ENCODE measurements around the gene MSMB.
"Not testable (repeated sequence)": the region's sequence is repeated elsewhere in the genome, so short reads cannot be mapped to it uniquely, and the experiment has no call there.

MSMB gene, protein sequence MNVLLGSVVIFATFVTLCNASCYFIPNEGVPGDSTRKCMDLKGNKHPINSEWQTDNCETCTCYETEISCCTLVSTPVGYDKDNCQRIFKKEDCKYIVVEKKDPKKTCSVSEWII

DNA sequence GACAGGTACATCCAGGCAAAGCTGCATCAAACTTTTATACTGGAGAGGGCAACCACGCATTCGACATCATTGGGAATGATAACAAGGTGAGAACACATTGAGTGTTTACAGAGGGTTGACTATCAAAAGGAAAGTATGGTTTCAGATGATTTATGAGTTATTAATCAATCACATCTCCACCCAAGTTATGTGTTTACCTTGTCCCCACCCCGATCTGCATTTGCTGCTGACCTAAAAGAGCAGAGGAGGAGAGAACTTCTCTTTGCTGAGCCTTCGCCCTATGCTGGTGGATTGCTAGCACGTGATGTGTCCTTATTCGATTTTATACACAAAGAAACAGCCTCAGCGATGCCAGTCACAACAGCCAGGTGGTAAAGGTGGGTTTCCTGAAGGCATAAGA lies at the start of gene MSMB:
Gene MSMB, minus strand, starts transcription at position 9 of the 400 bp plus-strand sequence. CDS start 32 bp downstream, outside the sequence.
- TF ChIP-seq, protein P1, sequence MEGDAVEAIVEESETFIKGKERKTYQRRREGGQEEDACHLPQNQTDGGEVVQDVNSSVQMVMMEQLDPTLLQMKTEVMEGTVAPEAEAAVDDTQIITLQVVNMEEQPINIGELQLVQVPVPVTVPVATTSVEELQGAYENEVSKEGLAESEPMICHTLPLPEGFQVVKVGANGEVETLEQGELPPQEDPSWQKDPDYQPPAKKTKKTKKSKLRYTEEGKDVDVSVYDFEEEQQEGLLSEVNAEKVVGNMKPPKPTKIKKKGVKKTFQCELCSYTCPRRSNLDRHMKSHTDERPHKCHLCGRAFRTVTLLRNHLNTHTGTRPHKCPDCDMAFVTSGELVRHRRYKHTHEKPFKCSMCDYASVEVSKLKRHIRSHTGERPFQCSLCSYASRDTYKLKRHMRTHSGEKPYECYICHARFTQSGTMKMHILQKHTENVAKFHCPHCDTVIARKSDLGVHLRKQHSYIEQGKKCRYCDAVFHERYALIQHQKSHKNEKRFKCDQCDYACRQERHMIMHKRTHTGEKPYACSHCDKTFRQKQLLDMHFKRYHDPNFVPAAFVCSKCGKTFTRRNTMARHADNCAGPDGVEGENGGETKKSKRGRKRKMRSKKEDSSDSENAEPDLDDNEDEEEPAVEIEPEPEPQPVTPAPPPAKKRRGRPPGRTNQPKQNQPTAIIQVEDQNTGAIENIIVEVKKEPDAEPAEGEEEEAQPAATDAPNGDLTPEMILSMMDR (IDR thresholded peaks at IDR 0.05; ENCODE audit: low read depth, low read length): no peak
- no peak for DNase-seq (ENCODE audit: low read depth, low spot score)
- in situ Hi-C loops (cut with HindIII; ENCODE audit: low sequenced_read_pairs): no loop called here
- H3K4me3 ChIP-seq (ENCODE audit: low read depth, low read length): no peak within 1 kb of the TSS

DNA sequence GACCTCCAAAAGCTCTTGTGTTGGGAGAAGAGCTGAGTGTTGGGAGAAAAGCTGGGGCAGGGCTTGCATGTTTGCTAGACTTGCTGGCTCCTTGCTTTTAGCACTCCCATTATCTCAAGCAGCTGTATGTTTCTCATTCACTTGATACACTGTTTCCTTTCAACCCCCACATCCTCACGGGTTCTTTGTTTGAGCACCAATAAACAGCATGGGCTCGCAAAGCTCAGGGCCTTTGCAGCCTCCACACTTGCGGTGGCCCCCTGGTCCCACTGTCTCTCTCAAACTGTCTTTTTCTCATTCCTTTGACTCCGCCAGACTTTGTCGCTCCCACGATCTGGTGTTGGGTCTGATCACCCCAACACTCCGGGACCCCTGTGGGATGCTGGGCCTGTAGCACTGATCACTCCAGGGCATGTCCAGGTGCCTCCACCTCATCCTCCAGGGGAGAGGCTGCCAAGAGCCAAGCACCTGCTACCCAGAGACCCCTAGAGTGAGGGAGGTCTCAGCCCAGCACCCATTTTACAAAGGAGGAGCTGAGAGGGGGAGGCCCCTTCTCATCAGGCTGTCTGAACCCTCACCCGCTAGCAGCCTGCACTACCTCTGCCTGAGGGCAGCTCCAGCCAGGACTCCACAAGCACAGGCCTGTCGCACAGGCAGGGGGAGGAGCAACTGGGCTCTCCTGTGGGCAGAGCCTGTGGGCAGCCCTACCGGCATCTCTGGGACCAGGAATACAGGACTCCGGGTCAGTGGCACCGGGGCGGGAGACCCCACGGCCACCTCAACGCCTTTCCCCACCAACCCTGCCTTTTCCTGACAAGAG lies 49.1 kb upstream of the MSMB start:
- H3K4me3 ChIP-seq (ENCODE audit: low read depth, low read length): no peak overlapping the region
- no peak for DNase-seq (ENCODE audit: low read depth, low spot score)
- TF ChIP-seq, protein P1 (IDR thresholded peaks at IDR 0.05; ENCODE audit: low read depth, low read length): no peak
- in situ Hi-C loops (cut with HindIII; ENCODE audit: low sequenced_read_pairs): no loop called here

DNA sequence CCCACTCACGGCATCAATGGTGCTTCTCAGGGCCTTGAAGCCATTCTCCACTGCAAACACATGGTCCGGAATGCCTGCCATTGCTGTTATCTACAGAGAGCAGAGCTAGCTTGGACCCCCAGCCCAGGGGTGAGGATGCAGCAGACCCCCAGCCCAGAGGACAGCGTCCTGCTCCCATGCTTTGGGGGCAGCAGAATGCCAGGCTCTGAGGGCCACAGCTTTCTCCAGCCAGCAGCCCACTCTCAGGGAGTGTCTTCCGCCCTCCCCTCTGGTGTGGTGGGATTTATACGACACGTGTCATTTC lies 48.1 kb upstream of the MSMB start:
- H3K4me3 ChIP-seq (ENCODE audit: low read depth, low read length): no peak overlapping the region
- DNase-seq (ENCODE audit: low read depth, low spot score): no peak
- TF ChIP-seq, protein P1 (IDR thresholded peaks at IDR 0.05; ENCODE audit: low read depth, low read length): no peak
- in situ Hi-C loops (cut with HindIII; ENCODE audit: low sequenced_read_pairs): no loop called here

DNA sequence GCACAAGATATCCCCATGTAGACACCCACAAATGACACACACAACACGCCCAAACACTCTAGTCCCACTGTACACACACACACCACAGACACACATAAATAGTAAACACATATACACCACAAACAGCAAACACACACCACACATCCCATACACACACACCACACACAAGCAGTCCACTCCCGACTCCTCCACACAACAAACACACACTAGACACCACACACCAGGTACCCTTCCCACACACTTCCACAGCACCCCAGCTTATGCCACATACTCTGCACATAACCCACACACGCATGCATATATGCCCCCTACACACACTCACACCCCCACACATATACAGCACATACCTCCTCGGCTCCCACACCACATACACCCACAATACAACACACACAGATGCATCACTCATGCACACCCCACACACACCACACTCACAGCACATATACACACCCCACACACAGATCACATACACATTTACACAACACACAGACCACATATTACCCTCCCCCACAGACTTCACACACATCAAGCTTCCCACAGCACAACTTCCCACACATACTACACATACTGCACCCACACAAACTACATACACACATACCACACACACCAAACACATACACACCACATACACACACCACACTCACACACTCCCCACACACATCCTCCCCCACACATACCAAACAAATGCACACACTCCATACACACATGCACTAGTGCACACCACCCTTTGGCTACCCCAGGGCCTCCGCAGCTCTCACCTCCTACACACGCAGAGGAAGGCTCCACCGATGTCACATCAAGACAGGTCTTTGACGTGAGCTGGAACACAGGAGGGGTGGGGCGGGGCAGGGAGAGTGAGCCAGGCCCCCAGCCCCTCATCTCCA lies 47.5 kb upstream of the MSMB start:
- H3K4me3 ChIP-seq (ENCODE audit: low read depth, low read length); DNase-seq (ENCODE audit: low read depth, low spot score); in situ Hi-C loops (cut with HindIII; ENCODE audit: low sequenced_read_pairs): not testable (repeated sequence)

DNA sequence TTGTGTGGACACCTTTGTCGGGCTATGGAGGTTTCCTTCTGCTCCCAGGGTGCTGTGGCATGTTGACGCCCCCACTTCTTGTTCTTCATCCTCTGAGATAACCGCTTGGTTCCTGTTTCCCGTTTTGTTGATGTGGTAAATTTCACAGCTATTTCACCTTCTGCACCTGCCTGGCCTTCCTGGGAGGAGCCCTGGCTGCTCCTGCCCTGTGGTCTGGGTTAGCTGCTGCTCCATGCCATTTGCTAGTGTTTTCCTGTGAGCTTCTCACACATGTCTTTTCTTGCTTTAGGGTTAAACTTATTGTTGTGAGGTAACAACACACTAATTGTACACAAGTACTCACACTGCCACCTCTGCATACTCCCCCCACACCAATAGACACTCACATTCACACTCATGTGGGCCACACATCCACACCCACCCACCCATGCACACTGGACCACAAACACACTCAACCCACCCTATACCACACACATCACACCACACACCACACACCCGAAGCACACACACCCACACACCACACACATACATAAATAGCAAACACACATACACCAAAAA lies 46.5 kb upstream of the MSMB start:
- no peak for DNase-seq (ENCODE audit: low read depth, low spot score)
- no peak overlapping the region for H3K4me3 ChIP-seq (ENCODE audit: low read depth, low read length)
- in situ Hi-C loops (cut with HindIII; ENCODE audit: low sequenced_read_pairs): no loop called here
- TF ChIP-seq, protein P1 (IDR thresholded peaks at IDR 0.05; ENCODE audit: low read depth, low read length): no peak

DNA sequence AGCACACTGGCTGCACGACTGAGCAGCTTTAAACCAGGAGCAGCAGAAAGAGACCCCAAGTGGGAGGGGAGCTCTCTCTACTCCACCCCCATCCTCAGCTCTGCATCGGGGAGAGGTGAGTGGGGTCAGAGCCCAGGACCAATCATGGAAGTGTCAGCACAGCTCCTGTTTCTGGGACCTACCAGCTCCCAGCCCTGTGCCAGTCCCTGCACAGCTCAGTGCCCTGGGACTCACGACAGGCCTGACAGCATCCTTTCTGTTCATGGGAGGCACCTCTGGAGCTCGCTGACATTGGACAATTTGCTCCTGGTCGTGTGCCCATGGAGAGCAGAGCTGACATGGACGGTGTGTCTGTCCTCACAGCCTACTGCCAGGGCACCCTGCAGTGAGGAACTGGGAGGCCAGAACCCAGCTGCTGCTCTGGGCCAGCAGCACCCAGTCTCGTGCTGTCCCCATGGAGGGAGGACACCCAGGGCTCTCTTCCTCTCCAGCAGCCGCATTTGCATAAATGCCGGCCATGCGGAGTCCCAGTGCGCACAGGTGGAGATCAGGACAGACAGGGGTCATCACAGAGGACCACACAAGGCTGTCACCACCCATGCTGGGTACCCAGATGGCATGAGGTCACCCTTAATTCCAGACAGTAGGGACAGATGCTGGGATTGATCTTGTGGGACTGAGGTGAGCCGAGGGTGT lies 45.9 kb upstream of the MSMB start:
- in situ Hi-C loops (cut with HindIII; ENCODE audit: low sequenced_read_pairs): no loop called here
- TF ChIP-seq, protein P1 (IDR thresholded peaks at IDR 0.05; ENCODE audit: low read depth, low read length): no peak
- H3K4me3 ChIP-seq (ENCODE audit: low read depth, low read length): no peak overlapping the region
- DNase-seq (ENCODE audit: low read depth, low spot score): no peak
